ENCODE data around the gene KCNQ1.

DNA sequence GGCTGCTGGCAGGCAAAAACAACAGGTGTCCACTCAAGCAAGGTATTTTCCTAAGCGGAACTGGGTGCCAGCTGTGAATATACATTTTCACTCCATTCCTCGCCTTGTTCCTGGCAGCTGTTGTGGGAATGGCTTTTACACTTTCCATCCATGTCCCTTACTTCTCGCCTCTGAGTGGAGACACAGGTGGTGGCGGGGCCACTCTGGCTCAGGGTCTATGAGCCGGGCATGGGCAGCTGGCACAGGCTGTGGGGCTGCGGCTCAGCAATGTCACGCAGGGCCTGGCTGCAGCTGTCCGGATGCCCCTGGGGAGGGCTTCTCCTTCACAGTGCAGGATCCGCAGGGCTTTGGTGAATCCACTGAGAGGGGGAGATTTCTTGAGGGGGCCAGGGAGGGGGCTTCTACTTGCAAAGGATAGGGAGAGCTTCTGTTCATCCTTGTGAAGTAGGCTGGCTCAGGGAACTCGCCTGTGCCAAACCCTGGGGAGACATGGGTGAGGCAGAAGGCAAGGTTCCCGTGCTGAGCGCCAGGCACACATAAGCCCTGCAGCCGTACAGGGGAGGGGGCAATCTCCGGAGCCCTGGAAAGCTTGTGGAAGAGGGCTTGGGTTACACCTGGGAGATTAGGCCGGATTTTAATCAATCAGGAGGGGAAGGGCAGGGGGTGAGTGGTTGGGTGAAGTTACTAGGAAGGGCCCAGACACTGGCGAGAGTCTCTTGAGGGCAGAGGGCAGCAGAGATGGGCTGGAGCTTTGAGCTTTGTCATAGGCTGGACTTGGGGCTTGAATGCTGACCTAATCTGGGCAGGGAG is 209.3 kb downstream of the KCNQ1 start:
- TF ChIP-seq CTCF (IDR thresholded peaks at IDR 0.05) (no peak), POLR2A (IDR thresholded peaks at IDR 0.05) (no peak), POLR2AphosphoS5 (IDR thresholded peaks at IDR 0.05) (no peak), EP300 (IDR thresholded peaks at IDR 0.05) (no peak)

Measured in gastroesophageal sphincter (tissue), 3 donors.